ENCODE data around the gene NDUFA12.
"Not testable (repeated sequence)": the region's sequence is repeated elsewhere in the genome, so short reads cannot be mapped to it uniquely, and the experiment has no call there.

GRCh38 chr12:94985099-94985498 is 18.4 kb downstream of the NDUFA12 start:
- not testable (repeated sequence) for TF ChIP-seq CTCF (IDR thresholded peaks at IDR 0.05 in 2 of 3, conservative IDR thresholded peaks at IDR 0.05 in 1 of 3; ENCODE audit: borderline replicate concordance in 1 of 3, insufficient read depth in 1 of 3, low read depth in 2 of 3, low read length in 2 of 3); EZH2phosphoT487 (IDR thresholded peaks at IDR 0.05; ENCODE audit: borderline replicate concordance); SIN3A (IDR thresholded peaks at IDR 0.05; ENCODE audit: low read depth); SP1 (IDR thresholded peaks at IDR 0.05; ENCODE audit: low read depth); POLR2A (IDR thresholded peaks at IDR 0.05; ENCODE audit: borderline replicate concordance, extremely low read depth, insufficient read depth, insufficient read length)

Measured in HCT116 (cell line).